T-helper 2 cell treated with Interferon-gamma antibody and Interleukin-4, amounts not matched to agents 5 μg/mL and 100 μg/mL, for 36 hours (primary cell): ENCODE data around the gene ITIH2.

Source experiments
- DNase-seq: peaks from one replicate; pipeline ENCODE4 v3.0.0; 2021; ENCODE audit warnings: low spot score
- H3K27ac Mint-ChIP-seq: one replicate; pipeline ENCODE4 v1.8.0; 2021; ENCODE audit warnings: mild to moderate bottlenecking, mixed read lengths
- H3K27me3 Mint-ChIP-seq: one replicate; pipeline ENCODE4 v1.8.0; 2021; ENCODE audit warnings: low read depth, mixed read lengths
- H3K36me3 Mint-ChIP-seq: one replicate; pipeline ENCODE4 v1.8.0; 2021; ENCODE audit warnings: low read depth, mixed read lengths
- H3K4me1 Mint-ChIP-seq: one replicate; pipeline ENCODE4 v1.8.0; 2021; ENCODE audit warnings: low read depth, mixed read lengths
- H3K4me3 Mint-ChIP-seq: one replicate; pipeline ENCODE4 v1.8.0; 2022; ENCODE audit warnings: mild to moderate bottlenecking, moderate library complexity, mixed read lengths
- H3K9me3 Mint-ChIP-seq: one replicate; pipeline ENCODE4 v1.8.0; 2021; ENCODE audit warnings: mixed read lengths

ITIH2 gene

GRCh38 chr10:7787150-7787856 lies 84.2 kb downstream of the ITIH2 start:
- Mint-ChIP-seq H3K4me3 (no peak overlapping the region), H3K27me3 (no peaks in the 10 kb centered on the region), H3K9me3 (no peaks in the 10 kb centered on the region), H3K4me1 (peaks cover 34% of the 10 kb centered on the region), H3K27ac (no peak overlapping the region), H3K36me3 (peaks cover 22% of the 10 kb centered on the region)
- no peak for DNase-seq

- H3K9me3 Mint-ChIP-seq: no peaks in the 10 kb centered on the region
These were observed 84.9 kb downstream of the ITIH2 start, which contains the start of the genes ATP5F1C and KIN for GRCh38 chr10:7787857-7788638. TSS of gene ATP5F1C (plus strand) at chr10:7788177. CDS start at chr10:7788208, 31 bp downstream. TSS of gene KIN (minus strand) at chr10:7787993. CDS start at chr10:7787933, 60 bp downstream.

DNA sequence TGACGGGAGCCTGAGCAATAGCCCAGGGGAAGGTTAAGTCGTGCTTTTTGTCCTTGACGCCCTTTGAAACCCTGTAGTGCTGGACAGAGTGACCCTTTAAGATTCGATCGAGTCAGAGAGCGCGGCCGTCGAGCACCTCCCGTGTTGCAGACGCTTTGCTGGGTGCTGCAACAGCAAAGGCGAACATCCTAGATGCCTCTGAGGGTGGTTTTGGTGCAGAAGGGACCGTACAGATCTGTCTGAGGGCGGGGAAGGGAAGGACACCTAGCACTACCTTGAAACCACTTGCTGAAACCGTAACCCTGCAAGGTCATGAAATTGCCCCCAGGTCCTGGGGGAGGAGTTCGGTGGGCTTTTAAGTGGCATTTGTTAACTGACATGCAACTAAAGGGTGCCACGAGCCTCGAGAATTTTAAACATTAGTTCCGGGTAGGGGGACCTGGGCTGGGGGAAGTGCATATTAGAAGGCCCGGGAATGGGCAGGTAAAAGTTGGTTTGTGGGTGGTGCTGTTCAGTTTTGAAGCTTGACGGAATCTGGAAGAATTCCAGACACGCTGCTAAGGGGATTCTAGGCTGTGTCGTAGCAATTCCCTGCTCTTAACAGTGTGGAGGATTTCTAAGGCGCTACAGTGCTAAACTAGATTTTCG lies 85.6 kb downstream of the ITIH2 start:
- H3K36me3 Mint-ChIP-seq: peaks cover 25% of the 10 kb centered on the region
- H3K27me3 Mint-ChIP-seq: no peaks in the 10 kb centered on the region
- no peak for DNase-seq
- no peak overlapping the region for H3K4me3 Mint-ChIP-seq
- no peak overlapping the region for H3K27ac Mint-ChIP-seq
- no peaks in the 10 kb centered on the region for H3K9me3 Mint-ChIP-seq
- peaks cover 36% of the 10 kb centered on the region for H3K4me1 Mint-ChIP-seq

More at GRCh38 chr10:7787857-7788638, 84.9 kb downstream of the ITIH2 start, which contains the start of the genes ATP5F1C and KIN:
- H3K4me1 Mint-ChIP-seq: peaks cover 40% of the 10 kb centered on the region
- H3K27ac Mint-ChIP-seq: no peak within 1 kb of the TSS
- peak; percentile 97 for DNase-seq
- no peak within 1 kb of the TSS for H3K4me3 Mint-ChIP-seq
- peaks cover 28% of the 10 kb centered on the region for H3K36me3 Mint-ChIP-seq
- no peaks in the 10 kb centered on the region for H3K27me3 Mint-ChIP-seq

GRCh38 chr10:7789390-7789789 lies 86.3 kb downstream of the ITIH2 start:
- H3K27me3 Mint-ChIP-seq: no peaks in the 10 kb centered on the region
- no peak overlapping the region for H3K4me3 Mint-ChIP-seq
- DNase-seq: no peak
- peaks cover 39% of the 10 kb centered on the region for H3K4me1 Mint-ChIP-seq
- H3K36me3 Mint-ChIP-seq: peaks cover 29% of the 10 kb centered on the region
- no peak overlapping the region for H3K27ac Mint-ChIP-seq
- H3K9me3 Mint-ChIP-seq: no peaks in the 10 kb centered on the region

DNA sequence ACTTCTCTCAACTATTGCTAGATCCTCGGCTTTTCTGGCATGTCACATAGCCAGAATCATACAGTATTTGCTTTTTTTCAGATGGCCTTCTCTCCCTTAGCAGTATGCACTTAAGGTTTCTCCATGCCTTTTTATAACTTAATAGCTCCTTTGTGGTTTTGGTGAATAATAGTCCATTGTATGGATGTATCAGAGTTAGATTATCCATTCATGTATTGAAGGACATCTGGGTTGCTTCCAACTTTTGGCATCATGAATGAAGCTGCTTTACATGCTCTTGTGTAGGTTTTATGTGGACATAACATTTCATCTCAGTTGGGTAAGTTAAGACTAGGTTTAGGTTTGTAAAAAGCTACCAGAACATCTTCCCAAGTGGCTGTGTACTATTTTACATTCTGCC lies 89.4 kb downstream of the ITIH2 start:
- Mint-ChIP-seq H3K36me3 (peaks cover 47% of the 10 kb centered on the region), H3K4me3 (no peak overlapping the region), H3K27ac (no peak overlapping the region), H3K27me3 (no peaks in the 10 kb centered on the region), H3K9me3 (no peaks in the 10 kb centered on the region), H3K4me1 (peaks cover 50% of the 10 kb centered on the region)
- DNase-seq: no peak

DNA sequence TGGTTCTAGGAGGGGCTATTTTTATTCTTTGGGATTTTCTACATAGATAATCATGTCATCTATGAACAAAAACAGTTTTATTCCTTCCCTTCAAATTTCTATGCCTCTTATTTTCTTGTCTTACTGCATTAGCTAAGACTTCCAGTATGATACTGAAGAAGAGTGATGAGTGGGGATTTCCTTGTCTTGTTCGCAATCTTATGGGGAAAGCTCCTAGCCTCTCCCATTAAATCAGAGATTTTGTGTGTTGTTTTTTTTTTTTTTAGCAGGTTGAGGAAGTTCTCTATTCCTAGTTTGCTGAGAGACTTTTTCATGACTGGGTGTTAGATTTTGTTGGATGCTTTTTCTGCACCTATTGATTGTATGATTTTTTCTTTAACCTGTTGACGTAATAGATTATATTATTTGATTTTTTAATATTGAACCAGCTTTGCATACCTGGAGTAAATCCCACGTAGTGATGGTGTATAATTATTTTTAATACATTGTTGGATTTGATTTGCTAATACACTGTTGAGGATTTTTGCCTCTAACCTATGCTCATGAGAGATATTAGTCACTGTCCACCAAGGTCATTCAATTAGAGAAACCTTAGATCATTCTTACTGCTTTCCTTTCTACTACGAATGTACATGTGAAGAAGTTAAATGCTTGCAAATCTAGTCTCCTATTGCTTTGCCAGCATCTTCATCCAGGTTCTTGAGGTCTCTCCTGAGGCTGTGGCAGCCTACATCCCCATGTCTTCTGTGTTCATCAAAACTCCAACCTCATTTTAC lies 91.3 kb downstream of the ITIH2 start:
- Mint-ChIP-seq H3K27ac (no peak overlapping the region), H3K27me3 (no peaks in the 10 kb centered on the region), H3K9me3 (no peaks in the 10 kb centered on the region), H3K36me3 (peaks cover 56% of the 10 kb centered on the region), H3K4me1 (peaks cover 43% of the 10 kb centered on the region), H3K4me3 (no peak overlapping the region)
- DNase-seq: no peak

- DNase-seq: no peak
- peaks cover 39% of the 10 kb centered on the region for H3K4me1 Mint-ChIP-seq
- H3K9me3 Mint-ChIP-seq: no peaks in the 10 kb centered on the region
- no peak overlapping the region for H3K4me3 Mint-ChIP-seq
- H3K27ac Mint-ChIP-seq: no peak overlapping the region
- H3K36me3 Mint-ChIP-seq: peaks cover 61% of the 10 kb centered on the region
- H3K27me3 Mint-ChIP-seq: no peaks in the 10 kb centered on the region
These were observed 92.5 kb downstream of the ITIH2 start for GRCh38 chr10:7795605-7796004.

GRCh38 chr10:7797582-7797981 lies 94.5 kb downstream of the ITIH2 start:
- Mint-ChIP-seq H3K4me3 (no peak overlapping the region), H3K27ac (no peak overlapping the region), H3K36me3 (peaks cover 64% of the 10 kb centered on the region), H3K27me3 (no peaks in the 10 kb centered on the region), H3K4me1 (peaks cover 25% of the 10 kb centered on the region), H3K9me3 (no peaks in the 10 kb centered on the region)
- DNase-seq: peak; percentile 18
